ENCODE measurements around the gene TIPIN.
"Not testable (repeated sequence)": the region's sequence is repeated elsewhere in the genome, so short reads cannot be mapped to it uniquely, and the experiment has no call there.

The TIPIN gene, protein sequence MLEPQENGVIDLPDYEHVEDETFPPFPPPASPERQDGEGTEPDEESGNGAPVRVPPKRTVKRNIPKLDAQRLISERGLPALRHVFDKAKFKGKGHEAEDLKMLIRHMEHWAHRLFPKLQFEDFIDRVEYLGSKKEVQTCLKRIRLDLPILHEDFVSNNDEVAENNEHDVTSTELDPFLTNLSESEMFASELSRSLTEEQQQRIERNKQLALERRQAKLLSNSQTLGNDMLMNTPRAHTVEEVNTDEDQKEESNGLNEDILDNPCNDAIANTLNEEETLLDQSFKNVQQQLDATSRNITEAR

DNA sequence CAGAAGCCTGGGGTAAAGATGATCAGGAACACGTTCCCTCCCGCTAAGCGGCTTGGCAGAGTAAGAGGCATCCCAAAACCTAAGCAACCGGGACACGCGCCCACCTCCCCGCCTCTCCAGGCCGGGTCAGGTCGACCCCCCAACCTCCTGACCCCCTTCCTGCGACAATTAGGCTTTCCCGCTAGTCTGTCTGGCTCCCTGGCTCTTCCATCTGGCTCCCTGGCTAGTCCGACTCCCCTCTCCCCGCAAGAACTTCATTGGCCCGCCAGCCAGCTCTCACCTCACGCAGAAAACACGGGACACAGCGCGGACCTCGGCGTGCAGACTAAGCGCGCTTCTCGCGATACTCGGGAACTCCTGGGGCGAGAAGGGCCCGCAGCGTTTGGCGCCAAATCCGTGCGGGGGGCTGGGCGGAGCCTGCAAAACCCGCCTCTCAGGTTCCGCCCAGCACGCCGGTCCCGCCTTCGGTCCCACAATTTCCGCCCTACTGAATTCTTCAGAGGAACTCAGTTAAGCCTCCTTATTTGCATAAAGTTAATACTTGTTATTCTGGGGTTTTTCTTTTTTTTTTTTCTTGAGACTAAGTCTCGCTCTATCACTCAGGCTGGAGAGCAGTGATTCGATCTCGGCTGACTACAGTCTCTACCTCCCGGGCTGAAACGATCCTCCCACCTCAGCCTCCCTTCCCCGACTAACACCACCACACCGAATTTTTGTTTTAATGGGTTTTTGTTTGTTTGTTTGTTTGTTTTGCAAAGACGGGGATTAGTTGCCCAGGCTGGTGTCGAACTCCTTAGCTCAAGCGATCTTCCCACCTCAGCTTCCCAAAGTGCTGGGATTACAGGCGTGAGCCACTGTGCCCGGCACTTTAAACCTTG is at the start of gene TIPIN:
Gene TIPIN (minus strand): TSS at position 327 of the 878 bp plus-strand sequence. CDS start 3,738 bp downstream, outside the sequence.
- peak; percentile 29 to 69 for DNase-seq

DNA sequence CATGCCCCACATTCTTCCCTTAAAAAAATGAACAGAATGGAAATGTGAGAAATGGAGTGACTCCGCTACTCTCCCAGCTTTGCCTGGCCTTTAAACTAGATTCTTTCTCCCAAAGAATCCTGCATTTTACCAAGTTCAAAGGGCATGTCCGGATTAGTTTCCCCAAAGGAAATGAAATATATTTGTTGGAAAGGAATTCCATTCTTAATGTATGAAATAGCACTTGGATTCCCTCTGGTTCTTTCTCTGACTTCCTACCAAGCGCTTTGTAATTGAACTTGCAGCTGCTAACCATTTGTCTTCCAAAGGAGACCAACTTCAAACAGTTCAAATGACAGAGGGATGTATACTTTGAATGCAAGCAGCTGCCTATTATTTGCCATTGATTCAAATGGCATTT is 49.1 kb upstream of the TIPIN start:
- DNase-seq: no peak

DNA sequence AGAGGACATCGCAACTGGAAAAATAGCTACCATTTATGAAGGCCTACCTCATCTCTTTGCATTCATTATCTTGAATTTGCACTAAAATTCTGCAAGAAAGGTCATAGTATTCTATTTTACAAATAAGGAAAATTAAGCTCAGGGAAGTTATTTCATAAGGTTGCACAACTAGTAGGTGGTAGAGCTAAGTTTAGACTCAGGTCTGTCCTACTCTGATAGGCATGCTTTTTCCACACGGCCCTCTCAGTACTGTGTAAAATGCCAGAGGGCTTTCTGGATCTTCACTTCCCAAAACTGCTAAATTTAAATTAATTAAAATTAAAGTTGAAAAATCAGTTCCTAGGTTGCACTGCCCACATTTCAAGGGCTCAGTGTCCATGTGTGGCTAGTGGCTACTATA is 48.5 kb upstream of the TIPIN start:
- DNase-seq: no peak

DNA sequence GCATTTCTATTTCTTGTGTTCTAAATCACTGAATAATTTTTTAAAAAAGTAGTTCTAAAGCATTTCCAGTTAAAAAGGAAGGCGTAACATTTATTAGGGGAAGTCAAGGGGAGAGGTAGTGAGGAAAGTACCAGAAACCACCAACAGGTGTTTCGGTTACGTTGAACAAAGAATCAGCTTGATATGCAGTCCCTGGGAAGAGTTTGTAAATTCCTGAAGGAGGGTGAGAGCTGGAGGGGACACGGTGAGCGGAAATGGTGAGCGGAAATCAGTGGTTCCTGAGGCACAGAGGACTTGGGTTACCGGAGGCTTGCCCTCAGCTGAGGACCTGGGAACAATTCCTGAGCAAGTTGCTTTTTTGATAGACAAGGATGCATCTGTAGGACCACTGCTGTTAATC is 48.0 kb upstream of the TIPIN start:
- DNase-seq: no peak

DNA sequence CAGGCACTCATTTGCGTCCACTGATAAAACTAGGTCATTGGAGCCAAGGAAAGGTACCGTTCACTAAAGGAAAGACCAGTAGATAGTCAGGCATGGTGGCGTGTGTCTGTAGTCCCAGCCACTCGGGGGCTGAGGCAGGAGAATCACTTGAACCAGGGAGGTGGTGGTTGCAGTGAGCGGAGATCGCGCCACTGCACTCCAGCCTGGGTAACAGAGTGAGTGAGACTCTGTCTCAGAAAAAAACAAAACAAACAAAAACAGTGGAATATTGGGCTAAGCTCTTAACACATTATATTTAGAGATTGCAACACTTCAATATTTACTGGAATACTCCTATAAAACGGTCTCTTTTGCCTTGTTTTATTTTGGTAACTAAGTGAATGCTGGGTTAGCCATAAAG is 47.6 kb upstream of the TIPIN start:
- DNase-seq: no peak

DNA sequence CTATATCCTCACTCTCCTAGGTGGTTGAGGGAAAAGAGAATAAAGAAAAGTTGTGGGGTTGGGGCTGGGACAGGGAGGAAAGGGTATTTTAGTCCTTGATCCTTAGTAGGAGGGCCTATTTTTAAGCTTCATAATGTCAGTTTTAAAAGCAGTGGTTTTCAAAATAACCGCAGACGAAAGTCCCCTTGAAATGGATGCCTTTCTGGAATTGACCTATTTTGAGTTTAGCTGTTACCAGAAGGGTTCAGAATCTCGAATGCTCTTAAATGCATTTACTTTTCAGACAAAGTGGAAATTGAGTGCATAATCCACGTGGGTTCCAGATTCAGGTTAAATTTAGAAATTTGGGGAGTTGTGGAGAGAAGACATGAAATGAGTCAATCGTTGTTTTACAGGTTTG is 46.8 kb upstream of the TIPIN start:
- no peak for DNase-seq

DNA sequence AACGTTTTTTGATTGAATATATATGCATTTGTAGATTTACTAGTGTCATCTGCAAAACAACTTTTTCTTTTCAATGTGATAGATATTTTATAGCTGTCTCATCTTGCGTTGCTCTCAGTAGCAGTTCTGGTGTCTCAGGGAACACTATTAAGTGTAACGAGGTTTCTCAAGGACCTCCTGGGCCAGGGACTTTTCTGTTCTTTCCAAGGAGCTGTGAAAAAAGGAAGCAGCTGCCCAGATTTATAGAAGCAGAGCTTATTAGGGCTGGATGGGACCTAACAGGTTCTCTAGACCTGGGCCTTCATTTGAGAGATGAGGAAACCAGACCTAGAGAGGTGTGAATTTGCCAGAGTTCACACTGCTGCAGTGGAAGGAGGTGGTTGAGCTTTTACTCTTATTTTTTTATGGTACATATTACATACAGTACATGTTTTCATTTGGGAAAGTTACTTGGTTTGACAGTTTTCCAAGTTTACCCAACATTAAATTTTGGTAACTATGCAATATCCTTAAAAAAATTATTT is 46.3 kb upstream of the TIPIN start:
- no peak for DNase-seq

DNA sequence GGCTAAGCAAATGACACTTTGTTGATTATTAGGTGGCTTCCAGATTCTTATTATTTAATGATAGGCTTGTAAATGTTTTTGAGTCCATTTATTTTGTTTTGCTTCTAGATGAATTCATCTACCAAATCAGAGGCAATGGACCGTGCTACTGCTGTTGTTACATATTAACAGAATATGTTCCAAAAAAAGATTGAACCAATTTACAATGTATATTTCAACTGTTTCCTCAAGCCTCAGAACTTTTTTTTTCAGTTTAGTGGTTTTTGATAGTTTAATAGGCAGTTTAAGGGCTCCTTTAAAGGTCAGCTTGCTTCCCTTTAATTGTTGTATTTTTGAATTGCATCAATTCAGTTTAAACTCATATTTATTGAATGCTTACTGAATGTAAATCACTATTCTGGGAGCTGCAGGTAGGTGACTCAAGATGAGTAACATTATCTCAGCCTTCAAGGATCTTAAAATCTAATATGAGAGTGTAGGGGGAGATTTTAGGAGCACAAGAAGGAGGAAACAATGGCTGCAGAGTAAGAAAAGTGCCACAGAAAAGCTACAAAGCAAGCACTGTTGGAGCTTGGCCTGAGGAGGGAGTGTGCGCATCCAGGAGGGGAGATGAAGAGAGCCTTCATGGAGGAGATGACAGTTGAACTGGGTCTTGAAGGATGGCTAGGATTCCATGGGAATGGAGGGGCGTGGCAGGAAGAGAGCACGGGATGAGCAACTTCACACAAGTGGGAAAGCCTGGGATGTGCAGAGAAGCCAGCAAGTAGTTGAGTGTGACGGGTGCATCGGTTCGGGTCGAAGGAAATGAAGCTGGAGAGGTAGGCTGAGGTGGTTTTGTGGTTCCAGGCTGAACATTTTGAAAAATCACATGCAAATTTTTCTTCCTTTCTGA is 44.9 kb upstream of the TIPIN start:
- no peak for DNase-seq

DNA sequence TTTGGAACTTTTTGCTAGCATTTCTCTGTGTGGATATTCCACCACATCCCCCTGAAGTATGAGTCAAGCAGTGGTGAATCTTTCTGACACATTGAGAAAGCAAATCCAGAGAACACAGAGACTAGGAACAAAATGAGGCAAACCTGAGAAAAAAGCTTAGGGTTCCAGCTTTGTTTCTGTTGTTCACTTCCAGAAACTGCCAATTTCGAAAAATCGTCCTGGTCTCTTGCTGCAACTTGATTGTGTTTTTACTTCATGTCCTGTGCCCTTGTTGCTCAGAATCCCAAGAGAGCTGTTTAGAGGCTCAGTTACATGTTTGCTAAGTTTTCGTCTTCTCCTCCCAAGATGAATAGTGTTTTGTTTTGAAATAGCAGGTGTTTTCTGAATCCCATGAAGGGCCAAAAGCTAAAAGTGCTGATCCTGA is 43.9 kb upstream of the TIPIN start:
- no peak for DNase-seq

DNA sequence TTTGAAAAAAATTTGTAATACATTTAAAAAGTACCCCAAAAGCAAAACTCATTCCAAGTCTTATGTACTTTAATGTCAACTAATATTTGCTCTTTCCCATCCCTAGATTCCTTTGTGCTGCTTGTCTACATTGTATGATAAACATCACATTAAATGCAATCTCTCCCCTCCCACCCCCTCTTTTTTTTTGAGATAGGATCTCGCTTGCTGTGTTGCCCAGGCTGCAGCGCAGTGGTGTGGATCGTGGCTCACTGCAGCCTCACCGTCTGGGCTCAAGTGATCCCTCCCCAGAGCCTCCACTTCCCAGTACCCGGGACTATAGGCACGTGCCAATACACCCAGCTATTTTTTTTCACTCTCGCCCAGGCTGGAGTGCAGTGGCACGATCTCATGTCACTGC is 42.8 kb upstream of the TIPIN start:
- no peak for DNase-seq

DNA sequence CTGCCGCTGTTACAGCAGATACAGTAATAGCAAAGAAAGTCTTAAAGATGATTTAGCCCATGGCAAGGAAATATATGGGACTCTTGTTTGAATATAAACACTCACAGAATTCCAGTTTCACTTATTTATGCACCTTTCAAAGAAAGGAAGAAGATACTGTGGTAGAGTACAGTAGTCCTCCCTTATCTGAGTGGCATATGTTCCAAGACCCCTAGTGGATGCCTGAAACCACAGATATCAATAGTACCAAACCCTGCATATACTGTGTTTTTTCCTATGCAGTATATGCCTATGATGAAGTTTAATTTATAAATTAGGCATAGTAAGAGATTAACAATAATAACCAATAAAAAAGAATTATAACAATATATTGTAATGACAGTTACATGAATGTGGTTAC is 38.4 kb upstream of the TIPIN start:
- no peak for DNase-seq

DNA sequence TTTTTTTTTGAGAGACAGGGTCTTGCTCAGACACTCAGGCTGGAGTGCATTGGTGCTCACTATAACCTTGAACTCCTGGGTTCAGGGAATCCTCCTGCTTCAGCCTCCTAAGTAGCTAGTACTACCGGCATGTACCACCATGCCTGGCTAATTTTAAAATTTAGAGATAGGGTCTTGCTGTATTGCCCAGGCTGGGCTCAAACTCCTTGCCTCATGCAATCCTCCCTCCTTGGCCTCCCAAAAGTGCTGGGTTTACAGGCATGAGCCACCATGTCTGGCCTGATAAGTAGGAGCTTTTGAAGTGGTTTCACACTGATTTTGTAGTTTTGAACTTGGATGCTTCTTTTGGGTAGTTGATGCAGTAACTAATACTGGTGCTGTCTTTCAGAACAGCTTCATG is 38.0 kb upstream of the TIPIN start:
- DNase-seq: no peak

DNA sequence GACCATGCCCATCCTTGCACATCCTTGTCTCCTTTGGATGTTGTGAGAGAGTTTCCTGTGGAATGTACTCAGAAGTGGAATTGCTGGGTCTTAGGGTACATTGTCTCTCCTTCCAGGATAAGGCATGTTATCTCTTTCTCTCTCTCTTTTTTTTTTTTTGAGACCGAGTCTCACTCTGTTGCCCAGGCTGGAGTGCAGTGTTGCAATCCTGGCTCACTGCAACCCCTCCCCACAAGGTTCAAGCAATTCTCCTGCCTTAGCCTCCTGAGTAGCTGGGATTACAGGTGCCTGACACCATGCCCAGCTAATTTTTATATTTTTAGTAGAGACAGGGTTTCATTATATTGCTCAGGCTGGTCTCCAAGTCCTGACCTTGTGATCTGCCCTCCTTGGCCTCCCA is 36.6 kb upstream of the TIPIN start:
- not testable (repeated sequence) for DNase-seq

DNA sequence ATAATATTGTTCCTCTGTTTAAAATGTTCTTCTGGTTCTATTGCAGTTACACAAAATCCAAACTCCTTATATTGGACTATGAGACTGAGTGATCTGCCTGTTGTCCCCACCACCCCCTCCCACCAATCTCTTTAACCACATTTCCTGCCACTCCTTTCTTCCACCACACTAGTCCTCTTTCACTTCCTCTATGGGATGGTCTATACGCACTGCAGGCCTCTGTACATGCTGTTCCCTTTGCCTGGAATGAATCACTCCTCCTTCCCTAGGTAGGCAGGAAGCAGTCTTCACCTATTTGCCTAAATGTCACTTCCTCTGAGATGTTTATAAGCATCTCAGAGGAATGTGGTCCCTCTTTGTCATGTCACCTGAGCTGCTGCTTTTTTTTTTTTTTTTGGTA is 34.2 kb upstream of the TIPIN start:
- no peak for DNase-seq

DNA sequence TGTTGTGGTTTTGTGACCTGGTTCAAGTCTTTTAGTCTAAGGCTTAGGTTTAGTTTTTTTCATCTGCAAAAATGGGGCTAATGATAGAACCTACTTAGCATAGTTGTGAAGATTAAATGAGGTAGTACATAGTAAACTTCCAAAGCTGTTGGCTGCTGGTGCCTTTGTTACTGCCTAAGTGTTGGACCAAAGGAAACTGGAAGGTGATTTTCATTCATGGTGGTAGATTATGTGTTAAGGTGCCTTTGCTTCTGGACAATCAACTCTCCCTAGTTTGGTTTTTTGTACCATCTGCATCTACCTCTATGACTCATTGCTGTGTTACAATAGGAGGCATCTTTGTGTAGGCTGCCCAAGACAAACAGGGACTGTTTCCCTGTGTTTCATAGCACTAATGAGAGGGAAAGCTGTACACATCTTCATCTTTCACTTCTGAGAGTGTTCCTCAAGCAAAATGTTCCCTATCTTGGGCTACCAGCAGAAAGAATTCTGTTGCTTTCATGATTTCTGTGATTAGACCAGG is 33.4 kb upstream of the TIPIN start:
- DNase-seq: no peak

DNA sequence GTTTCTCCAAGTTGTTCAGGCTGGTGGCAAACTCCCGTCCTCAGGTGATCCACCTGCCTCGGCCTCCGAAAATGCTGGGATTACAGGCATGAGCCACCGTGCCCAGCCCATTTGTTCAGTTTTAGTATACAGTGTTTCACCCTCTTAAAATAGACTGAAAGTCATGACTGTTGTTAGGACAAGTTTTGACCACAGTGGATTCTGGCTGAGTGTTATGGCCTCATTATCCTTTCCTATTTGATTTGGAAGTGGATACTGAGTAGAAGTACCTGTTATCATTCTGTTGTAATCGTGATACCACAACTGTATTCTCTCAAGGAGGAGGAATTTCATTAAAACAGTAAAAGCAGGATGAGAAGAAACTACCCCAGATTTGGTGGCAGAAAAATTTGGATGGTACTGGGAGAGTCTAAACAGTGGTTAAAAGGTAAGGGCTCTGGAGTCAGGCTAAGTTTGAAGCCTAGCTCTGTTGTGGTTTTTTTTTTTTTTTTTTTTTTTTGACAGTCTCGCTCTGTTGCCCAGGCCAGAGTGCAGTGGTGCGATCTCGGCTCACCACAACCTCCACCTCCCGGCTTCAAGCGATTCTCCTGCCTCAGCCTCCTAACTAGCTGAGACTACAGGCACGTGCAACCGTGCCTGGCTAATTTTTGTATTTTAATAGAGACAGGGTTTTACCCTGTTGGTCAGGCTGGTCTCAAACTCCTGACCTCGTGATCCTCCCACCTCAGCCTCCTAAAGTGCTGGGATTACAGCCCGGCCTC is 32.8 kb upstream of the TIPIN start:
- DNase-seq: no peak

DNA sequence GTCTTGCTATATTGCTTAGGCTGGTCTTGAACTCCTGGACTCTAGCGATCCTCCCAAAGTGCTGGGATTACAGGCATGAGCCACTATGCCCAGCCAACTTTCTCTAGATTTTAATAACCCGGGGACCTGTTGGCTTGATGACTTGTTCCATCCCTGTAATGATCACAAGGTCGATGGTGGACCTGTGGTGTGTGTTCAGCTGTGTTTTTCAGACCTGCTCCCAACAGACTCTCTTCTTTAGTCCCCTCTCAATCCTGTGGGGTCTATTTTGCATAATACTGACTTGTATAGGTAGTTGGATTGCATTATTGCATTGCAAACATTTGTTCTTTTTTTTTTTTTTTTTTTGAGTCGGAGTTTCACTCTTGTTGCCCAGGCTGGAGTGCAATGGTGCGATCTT is 32.1 kb upstream of the TIPIN start:
- DNase-seq: no peak

DNA sequence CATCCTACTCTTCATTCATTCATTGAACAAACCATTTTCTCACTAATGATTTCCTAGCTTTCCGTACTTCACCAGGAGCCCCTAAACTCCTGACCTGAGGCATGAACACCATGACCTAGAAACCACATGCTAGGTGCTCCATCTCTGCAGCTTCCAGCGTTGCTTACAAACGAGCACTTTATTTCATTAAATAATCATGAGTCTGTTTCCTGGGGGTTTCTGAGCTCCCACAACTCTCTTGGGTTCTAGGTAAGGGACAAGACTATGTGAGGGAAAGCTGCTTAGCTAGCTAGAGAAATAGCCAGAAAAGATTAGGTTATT is 31.5 kb upstream of the TIPIN start:
- DNase-seq: no peak

DNA sequence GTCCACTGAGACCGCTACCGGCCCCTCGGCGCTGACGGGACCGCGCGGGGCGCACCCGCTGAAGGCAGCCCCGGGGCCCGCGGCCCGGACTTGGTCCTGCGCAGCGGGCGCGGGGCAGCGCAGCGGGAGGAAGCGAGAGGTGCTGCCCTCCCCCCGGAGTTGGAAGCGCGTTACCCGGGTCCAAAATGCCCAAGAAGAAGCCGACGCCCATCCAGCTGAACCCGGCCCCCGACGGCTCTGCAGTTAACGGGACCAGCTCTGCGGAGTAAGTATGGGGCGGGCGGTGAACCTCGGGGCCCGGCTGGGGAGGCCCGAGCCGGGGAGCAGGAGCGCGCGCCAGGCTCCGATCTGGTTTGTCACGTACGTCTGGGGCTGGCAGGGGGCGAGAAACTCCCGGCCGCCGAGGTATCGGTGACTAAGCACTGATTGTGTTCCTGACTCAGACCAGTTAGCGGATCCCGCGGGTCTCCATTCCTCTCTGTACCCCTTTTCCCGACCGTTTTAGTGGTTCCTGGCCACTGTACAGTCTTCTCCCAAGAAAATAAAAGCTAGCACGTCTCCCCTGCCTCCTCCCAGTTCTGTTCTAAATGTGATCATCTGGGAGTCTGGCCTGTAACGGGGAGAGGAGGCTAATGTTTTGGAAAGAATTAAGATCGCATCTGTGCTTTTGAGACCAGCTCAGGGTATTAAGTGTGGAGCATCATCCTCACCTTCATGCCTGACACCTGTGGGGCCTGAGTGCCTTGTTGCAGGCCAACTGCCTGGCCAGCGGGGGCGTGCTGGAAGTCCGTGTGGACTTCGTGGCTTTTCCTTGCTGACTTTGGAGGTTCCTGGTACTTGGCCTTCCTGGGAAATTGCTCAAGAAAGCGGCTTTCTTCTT is 30.9 kb upstream of the TIPIN start:
- no peak for DNase-seq

DNA sequence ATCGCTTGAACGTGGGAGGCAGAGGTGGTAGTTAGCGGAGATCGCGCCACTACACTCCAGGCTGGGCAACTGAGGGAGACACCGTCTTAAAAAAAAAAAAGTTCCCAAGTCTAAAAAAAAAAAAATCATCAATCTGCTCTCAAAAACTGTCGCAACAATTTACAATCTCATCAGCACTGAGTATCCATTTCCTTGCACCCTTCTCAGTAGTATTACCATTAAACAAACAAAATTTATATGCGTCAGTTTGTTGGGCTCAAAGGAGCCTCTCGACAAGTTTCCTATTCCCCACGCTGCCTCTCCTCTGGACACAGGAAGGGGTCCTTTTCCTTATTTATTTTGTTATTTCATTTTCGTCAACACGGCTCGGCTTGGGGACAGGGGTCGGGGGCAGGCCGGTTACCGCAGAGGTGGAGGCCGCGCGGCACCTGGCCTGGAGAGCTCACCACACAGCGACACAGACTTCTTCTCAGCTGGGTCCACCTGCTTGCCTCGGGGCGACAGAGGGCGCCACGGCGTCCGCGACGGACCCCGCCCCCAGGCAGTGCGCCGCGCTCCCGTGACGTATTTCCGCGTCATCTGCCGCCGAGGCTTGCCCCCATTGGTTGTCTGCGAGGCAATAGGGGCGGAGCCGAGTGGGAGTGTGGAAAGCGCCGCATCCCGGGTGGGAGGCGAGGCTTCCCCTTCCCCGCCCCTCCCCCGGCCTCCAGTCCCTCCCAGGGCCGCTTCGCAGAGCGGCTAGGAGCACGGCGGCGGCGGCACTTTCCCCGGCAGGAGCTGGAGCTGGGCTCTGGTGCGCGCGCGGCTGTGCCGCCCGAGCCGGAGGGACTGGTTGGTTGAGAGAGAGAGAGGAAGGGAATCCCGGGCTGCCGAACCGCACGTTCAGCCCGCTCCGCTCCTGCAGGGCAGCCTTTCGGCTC is 30.0 kb upstream of the TIPIN start, which contains the start of gene MAP2K1:
Gene MAP2K1 (plus strand): TSS at position 709 of the 920 bp plus-strand sequence. CDS start 436 bp downstream, outside the sequence.
- peak; percentile 76 to 88 for DNase-seq

Data from NCI-H187 (cell line).